NB4 (cell line): Measurements from ENCODE around the gene DCTD.

Experiments
- POLR2A ChIP-seq: IDR thresholded peaks from 2 replicates; pipeline ENCODE4 v1.6.1; 2011; ENCODE audit warnings: mild to moderate bottlenecking; ENCODE audit not compliant: insufficient read length; ENCODE audit errors: extremely low read depth
- TF ChIP-seq, protein P1 (sequence below): IDR thresholded peaks from one replicate; pipeline ENCODE4 v1.5.1; 2012; ENCODE audit warnings: low read depth, low read length
- TF ChIP-seq, protein P2 (sequence below): IDR thresholded peaks from 2 replicates; pipeline ENCODE4 v1.6.1; 2011; ENCODE audit warnings: low read depth, low read length

DNA sequence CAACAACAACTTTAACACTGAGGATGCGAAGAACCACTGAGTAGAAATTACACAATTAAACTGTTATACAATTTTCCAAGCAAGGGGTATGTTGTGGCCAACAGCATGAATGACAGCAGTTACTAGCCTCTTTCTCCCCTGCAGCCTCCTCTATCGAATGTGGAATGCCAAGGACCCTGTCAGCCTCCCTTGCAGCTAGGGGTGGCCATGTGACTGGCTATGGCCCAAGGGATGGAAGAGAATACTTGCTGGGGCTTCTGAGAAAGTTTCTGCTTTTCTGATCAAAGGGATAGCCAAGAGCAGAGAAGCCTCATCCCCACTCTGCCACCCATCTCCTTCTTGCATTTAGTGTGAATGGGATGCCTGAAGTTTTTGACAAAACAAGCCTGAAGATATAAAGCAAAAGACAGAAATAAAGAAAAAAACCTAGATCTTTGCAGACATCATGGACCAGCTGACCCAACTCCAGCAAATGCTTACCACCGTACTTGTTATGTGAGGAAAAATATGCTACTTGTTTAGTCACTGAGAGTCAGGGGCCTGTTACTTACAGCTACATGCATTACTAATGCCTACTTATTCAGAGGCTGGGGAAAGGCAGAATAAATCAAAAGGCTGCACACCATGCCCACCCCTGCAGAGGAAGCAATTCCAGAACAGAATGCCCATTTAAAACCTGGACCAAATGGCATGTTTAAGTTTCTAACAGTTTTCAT is 32.0 kb downstream of the DCTD start:
- TF ChIP-seq, protein P1, sequence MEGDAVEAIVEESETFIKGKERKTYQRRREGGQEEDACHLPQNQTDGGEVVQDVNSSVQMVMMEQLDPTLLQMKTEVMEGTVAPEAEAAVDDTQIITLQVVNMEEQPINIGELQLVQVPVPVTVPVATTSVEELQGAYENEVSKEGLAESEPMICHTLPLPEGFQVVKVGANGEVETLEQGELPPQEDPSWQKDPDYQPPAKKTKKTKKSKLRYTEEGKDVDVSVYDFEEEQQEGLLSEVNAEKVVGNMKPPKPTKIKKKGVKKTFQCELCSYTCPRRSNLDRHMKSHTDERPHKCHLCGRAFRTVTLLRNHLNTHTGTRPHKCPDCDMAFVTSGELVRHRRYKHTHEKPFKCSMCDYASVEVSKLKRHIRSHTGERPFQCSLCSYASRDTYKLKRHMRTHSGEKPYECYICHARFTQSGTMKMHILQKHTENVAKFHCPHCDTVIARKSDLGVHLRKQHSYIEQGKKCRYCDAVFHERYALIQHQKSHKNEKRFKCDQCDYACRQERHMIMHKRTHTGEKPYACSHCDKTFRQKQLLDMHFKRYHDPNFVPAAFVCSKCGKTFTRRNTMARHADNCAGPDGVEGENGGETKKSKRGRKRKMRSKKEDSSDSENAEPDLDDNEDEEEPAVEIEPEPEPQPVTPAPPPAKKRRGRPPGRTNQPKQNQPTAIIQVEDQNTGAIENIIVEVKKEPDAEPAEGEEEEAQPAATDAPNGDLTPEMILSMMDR, result no peak
- TF ChIP-seq, protein P2, sequence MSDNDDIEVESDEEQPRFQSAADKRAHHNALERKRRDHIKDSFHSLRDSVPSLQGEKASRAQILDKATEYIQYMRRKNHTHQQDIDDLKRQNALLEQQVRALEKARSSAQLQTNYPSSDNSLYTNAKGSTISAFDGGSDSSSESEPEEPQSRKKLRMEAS, result no peak
- no peak for TF ChIP-seq POLR2A
